Lung (tissue), 12 donors: ENCODE data around the gene TRPC6. TPM values are rescaled to one million over a fixed set of nuclear protein-coding genes. Genes with fewer than 3 reads are reported as not detected.

Source experiments
- ATAC-seq: fragments of 200-7000 bp; cut with Tn5 transposase; one replicate; pipeline ENCODE4 v1.9.1; 2020; ENCODE audit warnings: moderate number of reproducible peaks; ENCODE audit not compliant: insufficient read depth, low FRiP score
- DNase-seq, 3 donors: peaks; one replicate each; pipeline ENCODE4 v3.0.0-alpha.2; 2013 to 2017
- H3K27ac ChIP-seq, 2 donors: one replicate each; pipeline ENCODE4 v1.5.1; 2013; ENCODE audit warnings: mild to moderate bottlenecking in 2 of 2, moderate library complexity in 2 of 2, control low read depth in 1 of 2, inconsistent platforms in 1 of 2, low read depth in 1 of 2, low read length in 1 of 2
- H3K27me3 ChIP-seq, 3 donors: one replicate each; pipeline ENCODE4 v1.5.1; 2013; ENCODE audit warnings: low read length in 2 of 3; ENCODE audit not compliant: control insufficient read depth in 3 of 3, insufficient read depth in 3 of 3
- H3K36me3 ChIP-seq, 4 donors: one replicate each; pipeline ENCODE4 v1.5.1; 2013; ENCODE audit warnings: low read length in 4 of 4, mild to moderate bottlenecking in 1 of 4, moderate library complexity in 1 of 4; ENCODE audit not compliant: control insufficient read depth in 4 of 4, insufficient read depth in 4 of 4
- H3K4me1 ChIP-seq, 5 donors: one replicate each; pipeline ENCODE4 v1.5.1; 2013; ENCODE audit warnings: low read length in 5 of 5, mild to moderate bottlenecking in 2 of 5, moderate library complexity in 1 of 5; ENCODE audit not compliant: control insufficient read depth in 5 of 5, insufficient read depth in 5 of 5
- H3K4me3 ChIP-seq: one replicate; pipeline ENCODE4 v1.5.1; 2013; ENCODE audit warnings: mild to moderate bottlenecking, control low read depth, moderate library complexity
- H3K9ac ChIP-seq, 2 donors: one replicate each; pipeline ENCODE4 v1.5.1; 2013; ENCODE audit warnings: low read length in 2 of 2, control low read depth in 1 of 2; ENCODE audit not compliant: insufficient read depth in 1 of 2
- H3K9me3 ChIP-seq, 4 donors: one replicate each; pipeline ENCODE4 v1.5.1; 2013; ENCODE audit warnings: low read length in 3 of 4, mild to moderate bottlenecking in 1 of 4, moderate library complexity in 1 of 4; ENCODE audit not compliant: control insufficient read depth in 4 of 4, insufficient read depth in 3 of 4
- CTCF ChIP-seq: IDR thresholded peaks from 2 replicates; pipeline ENCODE4 v1.5.1; 2012; ENCODE audit warnings: mild to moderate bottlenecking; ENCODE audit errors: control extremely low read depth, extremely low read depth
- WGBS, 2 donors: extraction: QIAGEN DNeasy Blood & Tissue Kit; methylation state at CpG; one replicate each; pipeline ENCODE4 v1.1.7; 2013; 5-methylcytosine and 5-hydroxymethylcytosine counted together
- polyA plus RNA-seq, 2 donors: library from polyadenylated mRNA; stranded (reverse); fragments of 200-250 nt; gene quantifications; one replicate each; pipeline ENCODE4 v1.2.1, GENCODE V29; 2013
- total RNA-seq, 2 donors: library from RNA; depleted of rRNA in 1 of 2; stranded (reverse); fragments of >200 nt in 1 of 2; gene quantifications; one replicate each; pipeline ENCODE4 v1.2.1, GENCODE V29; 2014 to 2021
- donor health status: control.
- donor health status: control.
- donor health status: Bipolar disorder and iron deficiency.
- donor health status: healthy.
- donor health status: DM: yes; HTN: yes; CAD: no.

TRPC6 gene
- total and polyA plus RNA-seq, 4 donors = 3.3 to 66.5 (median 7.9) TPM

GRCh38 chr11:101448881-101449442 is 134.8 kb downstream of the TRPC6 start:
- Histone ChIP-seq H3K4me3 (no peak overlapping the region), H3K27ac (no peak overlapping the region), H3K27me3 (no peaks in the 10 kb centered on the region), H3K9me3 (no peaks in the 10 kb centered on the region), H3K4me1 (peaks cover 1 to 9% (median 6%) of the 10 kb centered on the region in 5 donors), H3K9ac (no peak overlapping the region), H3K36me3 (no peaks in the 10 kb centered on the region)
- TF ChIP-seq CTCF = no peak
- no peak for DNase-seq
- no peak for ATAC-seq
- WGBS, 2 donors = 89 to 90% methylated on average over 5 of the region's 5 CpGs

- no peak for TF ChIP-seq CTCF
- H3K4me1 ChIP-seq = peaks cover 1 to 21% (median 7%) of the 10 kb centered on the region in 5 donors
- ATAC-seq (no peak), DNase-seq (no peak)
- no peaks in the 10 kb centered on the region for H3K36me3 ChIP-seq
- H3K9ac ChIP-seq = no peak overlapping the region
- H3K4me3 ChIP-seq = no peak overlapping the region
- no peaks in the 10 kb centered on the region for H3K9me3 ChIP-seq
- H3K27me3 ChIP-seq = no peaks in the 10 kb centered on the region
- no peak overlapping the region for H3K27ac ChIP-seq
These were observed 137.1 kb downstream of the TRPC6 start for GRCh38 chr11:101446726-101447125.

GRCh38 chr11:101446238-101446637 is 137.6 kb downstream of the TRPC6 start:
- no peak for ATAC-seq
- 68 to 81% methylated on average over 1 of the region's 1 CpG for WGBS, 2 donors
- no peaks in the 10 kb centered on the region for H3K36me3 ChIP-seq

More at GRCh38 chr11:101446238-101446637, 137.6 kb downstream of the TRPC6 start:
- H3K27ac ChIP-seq = no peak overlapping the region
- TF ChIP-seq CTCF = no peak
- no peaks in the 10 kb centered on the region for H3K9me3 ChIP-seq
- H3K4me1 ChIP-seq = peaks cover 1 to 25% (median 7%) of the 10 kb centered on the region in 5 donors
- H3K9ac ChIP-seq = no peak overlapping the region
- H3K27me3 ChIP-seq = no peaks in the 10 kb centered on the region
- H3K4me3 ChIP-seq = no peak overlapping the region
- no peak for DNase-seq
